OCI-LY1 (cell line): ENCODE data around the gene CDH19.
A peak's percentile ranks its signal among the peaks of the same experiment; 100 is the strongest.

Experiments used
- H2AFZ ChIP-seq: fragments of 200-600 bp; sonication (generic), shearing (Covaris generic); 2 replicates; pipeline ENCODE4 v1.6.0; 2014; ENCODE audit warnings: antibody characterized with exemption, mild to moderate bottlenecking, low read length
- H3F3A ChIP-seq: fragments of 200-600 bp; sonication (generic), shearing (Covaris generic); 2 replicates; pipeline ENCODE4 v1.6.0; 2014; ENCODE audit warnings: mild to moderate bottlenecking, antibody characterized with exemption, low read length, moderate library complexity; ENCODE audit not compliant: insufficient read depth
- H3K27ac ChIP-seq: fragments of 200-600 bp; sonication (generic); 2 replicates; pipeline ENCODE4 v1.5.1; 2014; ENCODE audit warnings: low read length, mixed run types, mild to moderate bottlenecking, low read depth; ENCODE audit not compliant: poor library complexity, severe bottlenecking
- H3K27me3 ChIP-seq: fragments of 200-600 bp; sonication (generic); 2 replicates; pipeline ENCODE4 v1.6.0; 2014; ENCODE audit warnings: antibody characterized with exemption, mild to moderate bottlenecking, low read length, moderate library complexity; ENCODE audit not compliant: insufficient read depth
- H3K36me3 ChIP-seq: fragments of 200-600 bp; sonication (generic); 2 replicates; pipeline ENCODE4 v1.6.1; 2014; ENCODE audit warnings: mild to moderate bottlenecking, antibody characterized with exemption, low read length, moderate library complexity, mixed read lengths; ENCODE audit not compliant: insufficient read depth
- H3K4me1 ChIP-seq: fragments of 200-600 bp; sonication (generic); 2 replicates; pipeline ENCODE4 v1.5.1; 2014; ENCODE audit warnings: mild to moderate bottlenecking, low read length, moderate library complexity; ENCODE audit not compliant: insufficient read depth, severe bottlenecking
- H3K4me2 ChIP-seq: fragments of 200-600 bp; sonication (generic), shearing (Covaris generic); 2 replicates; pipeline ENCODE4 v1.6.1; 2014; ENCODE audit warnings: low read length
- H3K4me3 ChIP-seq: fragments of 200-600 bp; sonication (generic); 2 replicates; pipeline ENCODE4 v1.5.1; 2014; ENCODE audit warnings: low read length, low read depth, mild to moderate bottlenecking, mixed read lengths; ENCODE audit not compliant: poor library complexity, severe bottlenecking
- H3K79me2 ChIP-seq: fragments of 200-600 bp; shearing (Covaris generic); 2 replicates; pipeline ENCODE4 v1.6.1; 2016; ENCODE audit warnings: mixed run types, low read length, mixed read lengths; ENCODE audit not compliant: insufficient read depth
- H3K9ac ChIP-seq: fragments of 200-600 bp; sonication (generic), shearing (Covaris generic); 2 replicates; pipeline ENCODE4 v1.6.1; 2014; ENCODE audit warnings: mild to moderate bottlenecking, low read length, mixed read lengths
- H3K9me2 ChIP-seq: fragments of 200-600 bp; sonication (generic), shearing (Covaris generic); 2 replicates; pipeline ENCODE4 v1.6.1; 2014; ENCODE audit warnings: low read depth, mild to moderate bottlenecking, low read length, mixed read lengths
- H3K9me3 ChIP-seq: fragments of 200-600 bp; shearing (Covaris generic); 2 replicates; pipeline ENCODE4 v1.6.1; 2014; ENCODE audit warnings: low read length, mixed read lengths
- H4K20me1 ChIP-seq: fragments of 200-600 bp; sonication (generic), shearing (Covaris generic); 2 replicates; pipeline ENCODE4 v1.6.0; 2016; ENCODE audit warnings: mild to moderate bottlenecking, low read length; ENCODE audit not compliant: insufficient read depth
- CTCF ChIP-seq: fragments of 200-600 bp; sonication (generic), shearing (Covaris generic); IDR thresholded peaks from 2 replicates; pipeline ENCODE4 v1.5.1; 2017; ENCODE audit warnings: mild to moderate bottlenecking, antibody characterized with exemption, low read length, moderate library complexity, mixed read lengths
- EZH2 ChIP-seq: fragments of 200-600 bp; sonication (generic), shearing (Covaris generic); IDR thresholded peaks from 2 replicates; pipeline ENCODE4 v1.8.0; 2017; ENCODE audit warnings: borderline replicate concordance, mixed run types, mild to moderate bottlenecking, antibody characterized with exemption, low read length, moderate library complexity, mixed read lengths

Gene CDH19

GRCh38 chr18:66564236-66564635, 39.7 kb downstream of the CDH19 start:
- H3K36me3 ChIP-seq = no peaks in the 10 kb centered on the region

GRCh38 chr18:66562279-66562678, 41.6 kb downstream of the CDH19 start:
- no peaks in the 10 kb centered on the region for H3K36me3 ChIP-seq
- H4K20me1 ChIP-seq = no peaks in the 10 kb centered on the region
- no peaks in the 10 kb centered on the region for H3K27me3 ChIP-seq
- H3K9me2 ChIP-seq = no peaks in the 10 kb centered on the region
- no peaks in the 10 kb centered on the region for H3F3A ChIP-seq
- 0 out of 2 replicates have a peak, but pooled peaks cover 3% of the 10 kb centered on the region for H3K79me2 ChIP-seq
- no peaks in the 10 kb centered on the region for H3K4me1 ChIP-seq
- no peak overlapping the region for H3K27ac ChIP-seq
- H2AFZ ChIP-seq = no peak overlapping the region
- TF ChIP-seq CTCF (no peak), EZH2 (no peak)
- no peak overlapping the region for H3K4me2 ChIP-seq
- no peak overlapping the region for H3K4me3 ChIP-seq
- H3K9ac ChIP-seq = no peak overlapping the region
- H3K9me3 ChIP-seq = no peaks in the 10 kb centered on the region

More at GRCh38 chr18:66564236-66564635, 39.7 kb downstream of the CDH19 start:
- H3K27me3 ChIP-seq = no peaks in the 10 kb centered on the region
- H3F3A ChIP-seq = no peaks in the 10 kb centered on the region
- H4K20me1 ChIP-seq = no peaks in the 10 kb centered on the region
- H2AFZ ChIP-seq = no peak overlapping the region
- no peak overlapping the region for H3K27ac ChIP-seq
- no peaks in the 10 kb centered on the region for H3K9me3 ChIP-seq
- H3K9me2 ChIP-seq = no peaks in the 10 kb centered on the region
- H3K4me2 ChIP-seq = no peak overlapping the region
- TF ChIP-seq CTCF (no peak), EZH2 (no peak)
- H3K4me3 ChIP-seq = no peak overlapping the region
- H3K4me1 ChIP-seq = no peaks in the 10 kb centered on the region
- H3K9ac ChIP-seq = no peak overlapping the region
- H3K79me2 ChIP-seq = 0 out of 2 replicates have a peak, but pooled peaks cover 3% of the 10 kb centered on the region

GRCh38 chr18:66560094-66560493, 43.8 kb downstream of the CDH19 start:
- Histone ChIP-seq H2AFZ (no peak overlapping the region), H3K4me1 (no peaks in the 10 kb centered on the region), H3K36me3 (no peaks in the 10 kb centered on the region), H3K27ac (no peak overlapping the region), H3K4me2 (no peak overlapping the region), H3K27me3 (no peaks in the 10 kb centered on the region), H4K20me1 (no peaks in the 10 kb centered on the region), H3F3A (no peaks in the 10 kb centered on the region), H3K9me3 (no peaks in the 10 kb centered on the region), H3K9ac (no peak overlapping the region), H3K79me2 (0 out of 2 replicates have a peak, but pooled peaks cover 3% of the 10 kb centered on the region), H3K9me2 (no peaks in the 10 kb centered on the region), H3K4me3 (no peak overlapping the region)
- peak; percentile 34; the same call in 1 of the 2 replicates for TF ChIP-seq CTCF
- TF ChIP-seq EZH2 = no peak
